Mesenteric fat pad (tissue), 1 donor: Measurements from ENCODE around the gene SPC24. TPM values are rescaled to one million over a fixed set of nuclear protein-coding genes. Genes with fewer than 3 reads are reported as not detected.
"Not testable (repeated sequence)": the region's sequence is repeated elsewhere in the genome, so short reads cannot be mapped to it uniquely, and the experiment has no call there.

Source experiments
- DNase-seq: peaks from one replicate; pipeline ENCODE4 v3.0.0-alpha.2; 2020; ENCODE audit warnings: low spot score
- total RNA-seq: library from RNA; stranded (reverse); fragmentation: NEBNext Ultra II Directional; extraction: Animal tissue kit (Norgen Biotek cat#: 25700); gene quantifications from one replicate; pipeline ENCODE4 v1.2.1, GENCODE V29; 2021
- donor health status: DM: yes; HTN: yes; CAD: no.

SPC24 gene
- total RNA-seq, 1 donor from 2014 or later: 0.77 TPM

DNA sequence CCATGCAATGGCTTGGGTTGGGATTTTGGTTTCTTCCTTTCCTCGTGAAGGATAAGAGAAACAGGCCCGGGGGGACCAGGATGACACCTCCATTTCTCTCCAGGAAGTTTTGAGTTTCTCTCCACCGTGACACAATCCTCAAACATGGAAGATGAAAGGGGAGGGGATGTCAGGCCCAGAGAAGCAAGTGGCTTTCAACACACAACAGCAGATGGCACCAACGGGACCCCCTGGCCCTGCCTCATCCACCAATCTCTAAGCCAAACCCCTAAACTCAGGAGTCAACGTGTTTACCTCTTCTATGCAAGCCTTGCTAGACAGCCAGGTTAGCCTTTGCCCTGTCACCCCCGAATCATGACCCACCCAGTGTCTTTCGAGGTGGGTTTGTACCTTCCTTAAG lies 24.1 kb downstream of the SPC24 start:
- DNase-seq: no peak

DNA sequence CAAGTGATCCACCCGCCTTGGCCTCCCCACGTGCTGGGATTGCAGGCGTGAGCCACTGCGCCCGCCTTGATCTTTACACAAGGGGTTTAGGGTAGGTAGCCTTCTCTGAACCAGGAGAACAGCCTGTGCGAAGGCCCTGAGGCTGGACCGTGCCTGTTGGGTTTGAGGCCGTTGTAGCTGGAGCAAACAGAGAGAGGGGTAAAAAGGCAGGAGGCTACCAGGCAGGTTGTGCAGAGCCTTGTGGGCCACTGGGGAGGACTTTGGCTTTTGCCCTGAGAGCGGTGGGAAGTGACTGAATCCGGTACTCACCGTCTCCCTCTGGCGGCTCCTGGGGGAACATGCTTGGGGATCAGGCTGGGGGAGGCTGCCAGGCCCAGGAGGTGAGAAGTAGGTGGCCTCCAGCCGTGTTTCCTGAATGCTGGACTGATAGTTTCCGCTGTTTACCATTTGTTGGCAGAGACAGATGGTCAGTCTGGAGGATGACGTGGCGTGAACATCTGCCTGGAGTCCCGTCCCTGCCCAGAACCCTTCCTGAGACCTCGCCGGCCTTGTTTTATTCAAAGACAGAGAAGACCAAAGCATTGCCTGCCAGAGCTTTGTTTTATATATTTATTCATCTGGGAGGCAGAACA lies 24.6 kb downstream of the SPC24 start:
- DNase-seq: no peak

DNA sequence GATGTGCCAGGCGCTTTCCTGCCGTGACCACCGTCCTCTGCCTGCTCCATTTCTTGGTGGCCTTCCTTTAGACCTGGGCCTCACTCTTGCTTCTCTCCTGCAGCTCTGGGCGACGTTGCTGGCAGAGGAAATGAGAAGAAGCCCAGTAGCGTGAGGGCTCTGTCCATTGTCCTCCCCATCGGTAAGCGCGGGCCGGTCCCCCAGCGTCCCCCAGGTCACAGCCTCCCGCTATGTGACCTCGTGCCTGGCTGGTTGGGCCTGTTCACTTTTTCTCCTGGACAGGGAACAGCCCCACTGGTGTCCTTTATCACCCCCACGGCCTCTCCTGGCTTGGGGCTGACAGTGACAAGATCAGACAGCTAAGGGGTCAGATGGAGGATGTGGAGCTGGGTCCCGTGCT lies 27.7 kb downstream of the SPC24 start:
- DNase-seq: no peak

DNA sequence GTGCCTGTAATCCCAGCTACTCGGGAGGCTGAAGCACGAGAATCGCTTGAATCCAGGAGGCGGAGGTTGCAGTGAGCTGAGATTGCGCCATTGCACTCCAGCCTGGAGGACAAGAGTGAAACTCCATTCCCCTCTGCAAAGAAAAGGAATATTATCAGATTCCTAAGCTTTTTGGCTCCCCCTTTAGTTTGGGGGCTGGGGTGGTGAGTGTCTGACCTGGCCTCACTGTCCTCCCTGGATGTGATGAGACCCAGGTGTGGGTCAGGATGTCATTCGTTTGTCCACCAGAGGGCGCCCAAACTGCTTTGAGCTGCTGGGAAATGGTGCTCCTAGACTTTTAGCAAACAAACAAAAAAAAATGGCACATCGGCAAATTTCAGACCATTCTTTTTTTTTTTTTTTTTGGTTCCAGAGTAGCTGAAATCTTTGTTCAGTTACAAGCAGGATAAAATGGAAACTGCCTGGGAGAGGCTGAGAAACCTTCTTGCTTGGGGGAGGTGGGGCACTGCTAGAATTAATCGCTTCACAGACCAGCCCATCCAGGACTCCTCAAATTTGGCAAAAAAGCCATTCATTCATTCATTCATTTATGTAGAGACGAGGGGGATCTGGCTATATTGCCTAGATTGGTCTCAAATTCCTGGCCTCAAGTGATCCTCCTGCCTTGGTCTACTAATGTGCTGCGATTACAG lies 29.4 kb downstream of the SPC24 start:
- peak; percentile 92 for DNase-seq

DNA sequence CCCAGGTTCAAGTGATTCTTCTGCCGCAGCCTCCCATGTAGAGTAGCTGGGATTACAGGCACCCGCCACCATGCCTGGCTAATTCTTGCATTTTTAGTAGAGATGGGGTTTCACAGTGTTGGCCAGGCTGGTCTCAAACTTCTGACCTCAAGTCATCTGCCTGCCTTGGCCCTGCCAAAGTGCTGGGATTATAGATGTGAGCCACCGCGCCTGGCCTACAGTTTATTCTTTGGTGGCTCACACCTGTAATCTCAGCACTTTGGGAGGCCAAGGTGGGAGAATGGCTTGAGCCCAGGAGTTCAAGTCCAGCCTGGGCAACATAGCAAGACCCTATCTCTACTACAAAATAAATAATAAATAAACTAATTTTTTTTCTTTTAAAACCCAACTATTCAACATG lies 31.4 kb downstream of the SPC24 start:
- DNase-seq: not testable (repeated sequence)

DNA sequence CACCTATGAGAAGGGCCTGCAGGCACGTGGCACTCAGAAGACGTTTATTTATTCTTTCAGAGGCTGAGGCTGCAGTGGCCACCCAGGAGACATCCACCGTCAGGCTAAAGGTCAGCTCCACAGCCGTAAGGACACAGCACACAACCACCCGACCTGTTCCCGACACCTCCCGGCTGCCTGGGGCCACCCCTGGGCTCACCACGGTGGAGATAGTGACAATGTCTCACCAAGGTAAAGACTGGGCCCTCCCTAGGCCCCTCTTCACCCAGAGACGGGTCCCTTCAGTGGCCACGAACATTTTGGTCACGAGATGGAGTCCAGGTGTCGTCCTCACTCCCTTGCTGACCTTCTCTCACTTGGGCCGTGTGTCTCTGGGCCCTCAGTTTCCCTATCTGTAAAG lies 32.5 kb downstream of the SPC24 start:
- no peak for DNase-seq

DNA sequence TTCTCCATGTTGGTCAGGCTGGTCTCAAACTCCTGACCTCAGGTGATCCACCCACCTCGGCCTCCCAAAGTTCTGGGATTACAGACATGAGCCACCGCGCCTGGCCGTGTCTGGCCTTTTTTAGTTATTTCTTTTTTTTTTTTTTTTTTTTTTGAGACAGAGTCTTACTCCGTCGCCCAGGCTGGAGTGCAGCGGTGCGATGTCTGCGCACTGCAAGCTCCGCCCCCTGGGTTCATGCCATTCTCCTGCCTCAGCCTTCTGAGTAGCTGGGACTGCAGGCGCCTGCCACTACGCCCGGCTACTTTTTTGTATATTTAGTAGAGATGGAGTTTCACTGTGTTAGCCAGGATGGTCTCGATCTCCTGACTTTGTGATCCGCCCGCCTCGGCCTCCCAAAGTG lies 33.6 kb downstream of the SPC24 start:
- not testable (repeated sequence) for DNase-seq

DNA sequence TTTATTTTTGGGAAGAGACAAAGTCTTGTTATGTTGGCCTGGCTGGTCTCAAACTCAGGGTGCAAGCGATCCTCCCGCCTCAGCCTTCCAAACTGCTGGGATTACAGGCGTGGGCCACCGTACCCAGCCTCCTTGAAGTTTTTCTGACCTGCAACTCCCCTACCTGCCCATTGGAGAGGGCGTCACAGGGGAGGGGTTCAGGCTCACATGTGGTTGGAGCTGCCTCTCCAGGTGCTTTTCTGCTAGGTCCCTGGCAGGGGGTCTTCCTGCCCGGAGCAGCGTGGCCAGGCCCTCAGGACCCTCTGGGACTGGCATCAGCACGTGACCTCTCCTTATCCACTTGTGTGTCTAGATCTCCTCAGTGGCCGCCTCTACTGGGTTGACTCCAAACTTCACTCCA lies 39.1 kb downstream of the SPC24 start:
- DNase-seq: no peak

DNA sequence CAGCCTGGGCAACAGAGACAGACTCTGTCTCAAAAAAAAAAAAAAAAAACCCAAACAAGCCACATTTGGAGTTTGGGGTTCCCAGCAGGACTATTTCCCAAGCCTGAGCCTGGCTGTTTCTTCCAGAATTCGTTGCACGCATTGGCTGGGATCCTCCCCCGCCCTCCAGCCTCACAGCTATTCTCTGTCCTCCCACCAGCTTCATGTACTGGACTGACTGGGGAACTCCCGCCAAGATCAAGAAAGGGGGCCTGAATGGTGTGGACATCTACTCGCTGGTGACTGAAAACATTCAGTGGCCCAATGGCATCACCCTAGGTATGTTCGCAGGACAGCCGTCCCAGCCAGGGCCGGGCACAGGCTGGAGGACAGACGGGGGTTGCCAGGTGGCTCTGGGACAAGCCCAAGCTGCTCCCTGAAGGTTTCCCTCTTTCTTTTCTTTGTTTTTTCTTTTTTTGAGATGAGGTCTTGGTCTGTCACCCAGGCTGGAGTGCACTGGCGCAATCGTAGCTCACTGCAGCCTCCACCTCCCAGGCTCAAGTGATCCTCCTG lies 39.6 kb downstream of the SPC24 start:
- no peak for DNase-seq

DNA sequence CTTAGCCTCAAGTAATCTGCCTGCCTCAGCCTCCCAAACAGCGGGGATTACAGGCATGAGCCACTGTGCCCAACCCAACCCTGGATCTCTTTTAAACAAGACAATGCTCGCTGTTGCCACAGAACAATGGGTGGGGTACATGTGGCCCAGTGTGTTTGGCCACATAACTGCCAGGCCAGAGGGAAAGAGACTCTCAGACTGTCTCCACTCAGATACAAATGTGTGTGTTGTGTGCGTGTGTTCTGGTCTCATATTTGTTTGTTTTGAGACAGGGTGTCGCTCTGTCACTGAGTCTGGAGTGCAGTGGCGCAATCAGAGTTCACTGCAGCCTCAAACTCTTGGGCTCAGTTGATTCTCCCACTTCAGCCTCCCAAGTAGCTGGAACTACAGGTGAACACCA lies 40.5 kb downstream of the SPC24 start:
- no peak for DNase-seq

DNA sequence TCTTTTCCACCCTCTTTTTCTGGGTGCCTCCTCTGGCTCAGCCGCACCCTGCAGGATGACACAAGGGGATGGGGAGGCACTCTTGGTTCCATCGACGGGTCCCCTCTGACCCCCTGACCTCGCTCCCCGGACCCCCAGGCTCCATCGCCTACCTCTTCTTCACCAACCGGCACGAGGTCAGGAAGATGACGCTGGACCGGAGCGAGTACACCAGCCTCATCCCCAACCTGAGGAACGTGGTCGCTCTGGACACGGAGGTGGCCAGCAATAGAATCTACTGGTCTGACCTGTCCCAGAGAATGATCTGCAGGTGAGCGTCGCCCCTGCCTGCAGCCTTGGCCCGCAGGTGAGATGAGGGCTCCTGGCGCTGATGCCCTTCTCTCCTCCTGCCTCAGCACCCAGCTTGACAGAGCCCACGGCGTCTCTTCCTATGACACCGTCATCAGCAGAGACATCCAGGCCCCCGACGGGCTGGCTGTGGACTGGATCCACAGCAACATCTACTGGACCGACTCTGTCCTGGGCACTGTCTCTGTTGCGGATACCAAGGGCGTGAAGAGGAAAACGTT lies 42.4 kb downstream of the SPC24 start:
- no peak for DNase-seq

DNA sequence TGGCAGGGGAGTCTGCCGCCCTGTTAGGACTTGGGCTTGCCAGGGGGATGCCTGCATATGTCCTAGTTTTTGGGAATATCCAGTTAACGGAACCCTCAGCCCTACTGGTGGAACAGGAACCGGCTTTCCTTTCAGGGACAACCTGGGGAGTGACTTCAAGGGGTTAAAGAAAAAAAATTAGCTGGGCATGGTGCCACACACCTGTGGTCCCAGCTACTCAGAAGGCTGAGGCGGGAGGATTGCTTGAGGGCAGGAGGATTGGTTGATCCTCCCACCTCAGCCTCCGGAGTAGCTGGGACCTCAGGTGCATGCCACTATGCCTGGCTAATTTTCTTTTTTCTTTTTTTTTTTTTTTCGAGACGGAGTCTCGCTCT lies 43.8 kb downstream of the SPC24 start:
- no peak for DNase-seq

DNA sequence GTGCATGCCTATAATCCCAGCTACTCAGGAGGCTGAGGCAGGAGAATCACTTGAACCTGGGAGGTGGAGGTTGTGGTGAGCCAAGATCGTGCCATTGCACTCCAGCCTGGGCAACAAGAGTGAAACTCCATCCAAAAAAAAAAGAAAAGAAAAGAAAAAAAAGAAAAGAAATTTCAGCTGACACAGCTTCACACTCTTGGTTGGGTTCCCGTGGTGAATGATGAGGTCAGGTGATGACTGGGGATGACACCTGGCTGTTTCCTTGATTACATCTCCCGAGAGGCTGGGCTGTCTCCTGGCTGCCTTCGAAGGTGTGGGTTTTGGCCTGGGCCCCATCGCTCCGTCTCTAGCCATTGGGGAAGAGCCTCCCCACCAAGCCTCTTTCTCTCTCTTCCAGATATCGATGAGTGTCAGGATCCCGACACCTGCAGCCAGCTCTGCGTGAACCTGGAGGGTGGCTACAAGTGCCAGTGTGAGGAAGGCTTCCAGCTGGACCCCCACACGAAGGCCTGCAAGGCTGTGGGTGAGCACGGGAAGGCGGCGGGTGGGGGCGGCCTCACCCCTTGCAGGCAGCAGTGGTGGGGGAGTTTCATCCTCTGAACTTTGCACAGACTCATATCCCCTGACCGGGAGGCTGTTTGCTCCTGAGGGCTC lies 44.3 kb downstream of the SPC24 start:
- no peak for DNase-seq

DNA sequence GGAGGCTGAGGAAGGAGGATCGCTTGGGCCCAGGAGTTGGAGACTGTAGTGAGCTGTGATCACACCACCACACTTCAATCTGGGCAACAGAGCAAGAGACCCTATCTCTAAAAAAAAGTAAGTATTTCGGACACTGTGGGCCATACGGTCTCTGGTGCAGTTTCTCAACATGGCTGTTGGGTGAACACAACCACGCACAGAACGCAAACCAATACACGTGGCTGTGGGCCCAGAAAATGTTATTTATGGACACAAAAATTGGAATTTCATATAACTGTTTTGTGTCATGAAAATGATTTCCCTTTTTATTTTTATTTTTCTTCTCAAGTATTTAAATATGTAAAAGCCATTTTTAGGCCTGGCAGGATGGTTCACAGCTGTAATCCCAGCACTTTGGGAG lies 46.8 kb downstream of the SPC24 start:
- DNase-seq: no peak

DNA sequence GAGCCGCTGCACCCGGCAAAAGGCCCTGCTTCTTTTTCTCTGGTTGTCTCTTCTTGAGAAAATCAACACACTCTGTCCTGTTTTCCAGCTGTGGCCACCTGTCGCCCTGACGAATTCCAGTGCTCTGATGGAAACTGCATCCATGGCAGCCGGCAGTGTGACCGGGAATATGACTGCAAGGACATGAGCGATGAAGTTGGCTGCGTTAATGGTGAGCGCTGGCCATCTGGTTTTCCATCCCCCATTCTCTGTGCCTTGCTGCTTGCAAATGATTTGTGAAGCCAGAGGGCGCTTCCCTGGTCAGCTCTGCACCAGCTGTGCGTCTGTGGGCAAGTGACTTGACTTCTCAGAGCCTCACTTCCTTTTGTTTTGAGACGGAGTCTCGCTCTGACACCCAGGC lies 49.1 kb downstream of the SPC24 start:
- DNase-seq: no peak

DNA sequence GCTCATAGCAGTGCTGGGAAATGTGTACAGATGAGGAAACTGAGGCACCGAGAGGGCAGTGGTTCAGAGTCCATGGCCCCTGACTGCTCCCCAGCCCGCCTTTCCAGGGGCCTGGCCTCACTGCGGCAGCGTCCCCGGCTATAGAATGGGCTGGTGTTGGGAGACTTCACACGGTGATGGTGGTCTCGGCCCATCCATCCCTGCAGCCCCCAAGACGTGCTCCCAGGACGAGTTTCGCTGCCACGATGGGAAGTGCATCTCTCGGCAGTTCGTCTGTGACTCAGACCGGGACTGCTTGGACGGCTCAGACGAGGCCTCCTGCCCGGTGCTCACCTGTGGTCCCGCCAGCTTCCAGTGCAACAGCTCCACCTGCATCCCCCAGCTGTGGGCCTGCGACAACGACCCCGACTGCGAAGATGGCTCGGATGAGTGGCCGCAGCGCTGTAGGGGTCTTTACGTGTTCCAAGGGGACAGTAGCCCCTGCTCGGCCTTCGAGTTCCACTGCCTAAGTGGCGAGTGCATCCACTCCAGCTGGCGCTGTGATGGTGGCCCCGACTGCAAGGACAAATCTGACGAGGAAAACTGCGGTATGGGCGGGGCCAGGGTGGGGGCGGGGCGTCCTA lies 50.5 kb downstream of the SPC24 start:
- DNase-seq: no peak

DNA sequence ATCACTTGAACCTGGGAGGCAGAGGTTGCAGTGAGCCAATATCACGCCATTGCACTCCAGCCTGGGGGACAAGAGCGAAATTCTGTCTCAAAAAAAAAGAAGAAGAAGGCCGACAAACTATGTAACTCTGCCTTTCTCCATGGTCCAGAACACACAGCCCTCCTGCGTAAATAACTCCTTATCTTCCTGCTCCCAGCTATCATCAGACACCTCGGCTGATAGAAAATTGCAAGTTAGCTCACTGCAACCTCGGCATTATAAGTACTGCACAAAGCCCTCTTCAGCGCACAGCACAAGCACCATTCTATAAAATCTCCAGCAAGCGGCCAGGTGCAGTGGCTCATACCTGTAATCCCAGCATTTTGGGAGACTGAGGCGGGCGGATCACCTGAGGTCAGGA lies 51.9 kb downstream of the SPC24 start:
- not testable (repeated sequence) for DNase-seq

DNA sequence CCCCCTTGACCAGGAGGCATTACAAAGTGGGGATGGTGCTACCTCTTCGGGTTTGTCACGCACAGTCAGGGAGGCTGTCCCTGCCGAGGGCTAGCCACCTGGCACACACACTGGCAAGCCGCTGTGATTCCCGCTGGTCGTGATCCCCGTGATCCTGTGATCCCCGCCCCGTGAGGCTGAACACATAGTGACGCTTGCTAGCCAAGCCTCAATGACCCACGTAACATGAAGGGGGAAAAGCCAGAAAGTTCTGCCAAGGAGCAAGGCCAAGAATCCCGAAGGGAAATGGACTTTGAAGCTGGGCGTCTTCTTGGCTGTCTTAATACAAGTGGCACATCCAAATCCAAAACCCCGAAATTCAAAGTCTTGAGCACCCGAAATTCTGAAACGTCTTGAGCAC lies 52.6 kb downstream of the SPC24 start:
- no peak for DNase-seq

DNA sequence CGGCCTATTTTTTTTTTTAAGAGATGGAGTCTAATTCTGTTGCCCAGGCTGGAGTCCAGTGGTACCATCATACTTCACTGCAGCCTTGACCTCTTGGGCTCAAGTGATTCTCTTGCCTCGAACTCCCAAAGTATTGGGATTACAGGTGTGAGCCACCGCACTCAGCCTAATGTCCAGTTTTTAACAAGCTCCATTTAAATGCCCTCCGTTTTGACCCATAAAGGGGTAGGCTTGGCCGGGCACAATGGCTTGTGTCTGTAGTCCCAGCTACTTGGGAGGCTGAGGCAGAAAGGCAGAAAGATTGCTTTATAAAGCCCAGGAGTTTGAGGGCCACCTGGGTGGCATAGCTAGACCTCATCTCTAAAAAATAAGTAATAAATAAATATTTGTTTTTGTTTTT lies 54.5 kb downstream of the SPC24 start:
- no peak for DNase-seq

DNA sequence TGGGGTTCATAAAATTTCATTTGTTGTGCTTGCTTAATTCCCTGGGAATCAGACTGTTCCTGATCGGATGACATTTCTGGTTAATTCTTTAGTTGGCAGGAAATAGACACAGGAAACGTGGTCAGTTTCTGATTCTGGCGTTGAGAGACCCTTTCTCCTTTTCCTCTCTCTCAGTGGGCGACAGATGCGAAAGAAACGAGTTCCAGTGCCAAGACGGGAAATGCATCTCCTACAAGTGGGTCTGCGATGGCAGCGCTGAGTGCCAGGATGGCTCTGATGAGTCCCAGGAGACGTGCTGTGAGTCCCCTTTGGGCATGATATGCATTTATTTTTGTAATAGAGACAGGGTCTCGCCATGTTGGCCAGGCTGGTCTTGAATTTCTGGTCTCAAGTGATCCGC lies 55.5 kb downstream of the SPC24 start:
- no peak for DNase-seq

DNA sequence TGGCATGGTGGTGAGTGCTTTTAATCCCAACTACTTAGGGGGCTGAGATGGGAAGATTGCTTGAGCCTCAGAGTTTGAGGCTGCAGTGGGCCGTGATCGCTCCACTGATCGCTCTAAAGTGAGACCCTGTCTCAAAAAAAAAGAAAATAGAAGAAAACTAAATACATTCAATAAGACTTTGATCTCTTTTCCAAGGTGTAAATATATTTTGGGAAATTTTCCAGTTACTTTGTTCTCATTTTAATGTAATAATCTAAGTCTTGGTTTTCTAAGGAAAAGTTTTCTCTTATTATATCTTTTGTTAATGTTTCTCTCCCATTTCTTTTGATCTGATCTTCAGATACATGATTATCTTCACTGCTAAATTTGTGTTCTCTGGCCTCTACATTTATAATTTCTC lies 56.7 kb downstream of the SPC24 start:
- DNase-seq: no peak

DNA sequence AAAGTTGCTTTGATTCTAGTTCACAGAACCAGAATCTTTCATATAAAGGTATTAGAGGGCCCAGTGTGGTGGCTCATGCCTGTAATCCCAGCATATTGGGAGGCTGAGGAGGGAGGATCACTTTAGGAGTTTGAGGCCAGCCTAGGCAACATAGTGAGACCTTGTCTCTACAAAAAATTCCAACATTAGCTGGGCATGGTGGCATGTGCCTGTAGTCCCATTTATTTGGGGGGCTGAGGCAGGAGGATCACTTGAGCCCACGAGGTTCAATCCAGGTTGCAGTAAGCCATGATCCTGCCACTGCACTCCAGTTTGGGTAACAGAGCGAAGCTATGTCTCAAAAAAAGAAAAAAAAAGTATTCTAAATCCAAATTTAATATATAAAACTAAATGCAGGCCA lies 57.3 kb downstream of the SPC24 start:
- DNase-seq: no peak
